HFF-Myc (cell line): ENCODE measurements around the gene BDKRB2.
A peak's percentile ranks its signal among the peaks of the same experiment; 100 is the strongest.

Experiments used
- DNase-seq: peaks from one replicate; pipeline ENCODE4 v3.0.0-alpha.2; 2011; ENCODE audit warnings: low read depth; ENCODE audit errors: extremely low read depth
- H3K4me3 ChIP-seq: replicated peaks from 2 replicates; pipeline ENCODE4 v1.5.1; 2011; ENCODE audit warnings: low read depth, mild to moderate bottlenecking, control low read depth, low read length
- TF ChIP-seq, protein P1 (sequence below): IDR thresholded peaks from 2 replicates; pipeline ENCODE4 v1.5.1; 2012; ENCODE audit warnings: mild to moderate bottlenecking, low read depth, low read length, control low read depth; ENCODE audit errors: missing control alignments

BDKRB2 gene

DNA sequence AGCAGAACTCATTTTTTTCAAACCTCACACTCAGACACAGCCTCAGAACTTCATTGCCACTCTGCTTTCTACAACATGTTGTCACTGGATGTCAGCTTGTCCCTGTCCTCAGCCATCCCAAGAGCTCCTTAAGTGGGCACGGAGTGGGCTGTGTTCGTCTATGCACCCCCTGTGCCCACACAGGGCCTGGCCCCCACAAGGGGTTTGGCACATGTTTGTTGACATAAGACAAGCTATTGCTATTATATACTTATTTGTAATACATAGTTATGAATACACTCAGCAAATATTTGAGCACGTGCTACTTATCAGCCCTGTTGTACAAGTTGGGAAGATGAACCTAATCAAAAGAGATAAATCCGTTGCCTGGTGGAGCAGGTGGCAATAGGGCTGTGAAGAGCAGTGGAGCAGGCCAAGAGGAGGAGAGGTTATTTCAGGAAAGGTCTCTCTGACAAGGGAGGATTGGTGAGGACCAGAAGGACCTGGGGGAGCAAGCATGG, 47.1 kb downstream of the BDKRB2 start:
- TF ChIP-seq, protein P1, sequence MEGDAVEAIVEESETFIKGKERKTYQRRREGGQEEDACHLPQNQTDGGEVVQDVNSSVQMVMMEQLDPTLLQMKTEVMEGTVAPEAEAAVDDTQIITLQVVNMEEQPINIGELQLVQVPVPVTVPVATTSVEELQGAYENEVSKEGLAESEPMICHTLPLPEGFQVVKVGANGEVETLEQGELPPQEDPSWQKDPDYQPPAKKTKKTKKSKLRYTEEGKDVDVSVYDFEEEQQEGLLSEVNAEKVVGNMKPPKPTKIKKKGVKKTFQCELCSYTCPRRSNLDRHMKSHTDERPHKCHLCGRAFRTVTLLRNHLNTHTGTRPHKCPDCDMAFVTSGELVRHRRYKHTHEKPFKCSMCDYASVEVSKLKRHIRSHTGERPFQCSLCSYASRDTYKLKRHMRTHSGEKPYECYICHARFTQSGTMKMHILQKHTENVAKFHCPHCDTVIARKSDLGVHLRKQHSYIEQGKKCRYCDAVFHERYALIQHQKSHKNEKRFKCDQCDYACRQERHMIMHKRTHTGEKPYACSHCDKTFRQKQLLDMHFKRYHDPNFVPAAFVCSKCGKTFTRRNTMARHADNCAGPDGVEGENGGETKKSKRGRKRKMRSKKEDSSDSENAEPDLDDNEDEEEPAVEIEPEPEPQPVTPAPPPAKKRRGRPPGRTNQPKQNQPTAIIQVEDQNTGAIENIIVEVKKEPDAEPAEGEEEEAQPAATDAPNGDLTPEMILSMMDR: no peak
- DNase-seq: no peak
- no peak overlapping the region for H3K4me3 ChIP-seq

- no peak overlapping the region for H3K4me3 ChIP-seq
- no peak for DNase-seq
- TF ChIP-seq, protein P1: no peak
Observed at GRCh38 chr14:96252323-96252998, 47.8 kb downstream of the BDKRB2 start.

- no peak overlapping the region for H3K4me3 ChIP-seq
- no peak for DNase-seq
- TF ChIP-seq, protein P1: no peak
Observed at GRCh38 chr14:96252999-96253539, 48.4 kb downstream of the BDKRB2 start.

GRCh38 chr14:96254687-96255086, 50.0 kb downstream of the BDKRB2 start:
- DNase-seq: no peak
- no peak overlapping the region for H3K4me3 ChIP-seq
- TF ChIP-seq, protein P1: no peak

DNA sequence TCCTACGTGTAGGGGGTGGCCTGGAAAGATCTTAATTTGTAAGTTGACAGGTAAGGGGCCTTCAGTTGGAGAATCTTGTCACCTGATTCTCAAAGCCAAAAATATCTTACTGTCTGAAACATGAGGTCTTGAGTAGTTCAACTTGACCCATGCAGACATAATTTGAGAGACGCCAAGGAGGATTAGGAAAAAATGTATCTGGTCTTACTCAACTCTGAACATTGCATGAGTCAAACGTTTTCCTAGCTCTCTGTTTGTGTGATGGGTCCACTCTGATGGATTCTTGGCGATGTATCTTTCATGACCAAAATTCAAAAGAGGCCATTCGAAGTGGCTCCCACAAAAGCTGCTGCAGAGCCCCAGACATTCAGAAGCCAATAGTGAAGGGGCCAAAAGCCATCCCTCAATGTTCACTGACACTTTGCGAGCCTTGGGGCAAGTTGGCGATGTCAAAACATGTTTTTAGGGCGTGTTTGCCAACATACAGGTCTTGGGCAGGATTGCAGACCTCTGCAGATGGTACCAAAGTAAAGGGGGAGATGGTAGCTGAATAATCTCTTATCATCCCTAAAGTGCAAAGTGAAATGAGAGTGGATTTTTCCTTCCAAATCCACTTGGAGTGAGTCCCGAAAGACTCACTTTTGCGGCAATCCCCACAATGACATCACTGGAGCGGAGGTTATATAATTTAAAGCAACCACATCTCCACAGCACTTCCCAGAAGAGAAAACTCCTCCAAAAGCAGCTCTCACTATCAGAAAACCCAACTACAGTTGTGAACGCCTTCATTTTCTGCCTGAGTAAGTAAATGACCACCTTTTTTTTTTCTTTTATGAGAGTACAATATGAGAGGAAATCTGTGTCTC, 51.1 kb downstream of the BDKRB2 start, which contains the start of gene BDKRB1:
Gene BDKRB1 (plus strand): TSS at position 710 of the 866 bp plus-strand sequence. CDS start 7,473 bp downstream, outside the sequence.
- peak within 1 kb of the TSS; percentile 38 for H3K4me3 ChIP-seq
- no peak for DNase-seq
- TF ChIP-seq, protein P1: no peak

- TF ChIP-seq, protein P1: no peak
- H3K4me3 ChIP-seq: peak overlapping the region; percentile 38
- DNase-seq: no peak
Observed at GRCh38 chr14:96256407-96256806, 51.8 kb downstream of the BDKRB2 start.
